Activated naive CD4-positive, alpha-beta T cell treated with anti-CD3 and anti-CD28 coated beads for 36 hours (primary cell): ENCODE measurements around the gene BORCS5. TPM values are rescaled to one million over a fixed set of nuclear protein-coding genes. Genes with fewer than 3 reads are reported as not detected.
"Not testable (repeated sequence)": the region's sequence is repeated elsewhere in the genome, so short reads cannot be mapped to it uniquely, and the experiment has no call there.

Experiments
- CTCF ChIA-PET: fragments of 350-600 bp; sonication (Branson Sonifier 250); formaldehyde crosslinking; loops from one replicate; lab custom pipeline; 2021; ENCODE audit warnings: antibody characterized with exemption; lab: Charles Lee
- DNase-seq: peaks from one replicate; pipeline ENCODE4 v3.0.0-alpha.2; 2020
- H3K27ac Mint-ChIP-seq: one replicate; pipeline ENCODE4 v1.8.0; 2021; ENCODE audit warnings: mild to moderate bottlenecking, mixed read lengths
- H3K27me3 Mint-ChIP-seq: one replicate; pipeline ENCODE4 v1.8.0; 2021; ENCODE audit warnings: low read depth, mixed read lengths
- H3K36me3 Mint-ChIP-seq: one replicate; pipeline ENCODE4 v1.8.0; 2021; ENCODE audit warnings: low read depth, mixed read lengths
- H3K4me1 Mint-ChIP-seq: one replicate; pipeline ENCODE4 v1.8.0; 2021; ENCODE audit warnings: low read depth, mixed read lengths
- H3K4me3 Mint-ChIP-seq: one replicate; pipeline ENCODE4 v1.8.0; 2021; ENCODE audit warnings: mild to moderate bottlenecking, moderate library complexity, mixed read lengths
- H3K9me3 Mint-ChIP-seq: one replicate; pipeline ENCODE4 v1.8.0; 2021; ENCODE audit warnings: mixed read lengths
- intact Hi-C: fragments of 100-400 bp; cut with micrococcal nuclease; formaldehyde crosslinking; loops from one replicate; pipeline ENCODE4 v1.15.1; 2023
- total RNA-seq, 2 experiments: library from RNA; stranded (reverse); gene quantifications; one replicate each; pipeline ENCODE4 v1.2.3, GENCODE V29; 2021

BORCS5 gene
- total RNA-seq: 10 to 100 TPM; 31.2 to 35.6 TPM

DNA sequence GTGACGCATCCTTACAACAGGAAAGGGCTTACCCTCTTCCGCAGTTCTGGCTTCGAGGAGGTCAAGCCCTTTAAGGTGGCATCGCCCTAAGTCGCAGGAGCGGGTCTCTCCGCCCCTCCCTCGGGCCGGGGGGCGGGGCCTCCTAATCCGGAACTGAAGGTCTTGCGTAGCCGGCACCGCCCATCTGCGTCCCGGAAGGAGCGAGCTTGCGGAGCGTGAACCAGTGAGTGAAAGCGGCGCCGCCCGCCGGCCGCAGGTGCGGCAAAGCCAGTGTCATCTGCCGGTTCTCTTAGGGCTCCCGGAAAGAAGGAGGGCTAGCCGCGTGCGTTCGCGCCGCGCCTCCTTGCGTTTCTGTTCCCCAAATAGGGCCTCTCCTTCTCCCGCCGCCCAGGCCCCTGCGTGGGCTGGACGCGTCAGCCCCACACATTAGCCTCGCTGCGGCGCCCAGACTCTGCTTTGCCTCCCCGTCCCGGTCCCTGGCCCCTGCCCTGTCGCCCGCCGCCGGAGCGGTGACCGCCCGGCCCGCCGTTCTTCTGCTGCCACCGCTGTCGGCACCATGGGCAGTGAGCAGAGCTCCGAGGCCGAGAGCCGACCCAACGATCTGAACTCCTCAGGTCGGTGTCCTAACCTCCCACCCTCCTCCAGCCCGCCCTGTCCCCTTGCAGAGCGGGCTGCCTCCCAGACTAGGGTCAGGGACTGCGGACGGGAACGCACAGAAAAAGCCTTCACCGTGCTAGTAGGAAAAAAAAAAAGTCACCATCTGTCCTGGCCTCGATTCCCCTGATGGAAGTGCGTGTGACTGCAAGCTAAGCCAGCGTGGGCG is at the start of gene BORCS5:
BORCS5 (plus strand) TSS at position 183 of the 823 bp plus-strand sequence; CDS start at position 557, 374 bp downstream.
- CTCF ChIA-PET: interaction anchor here (0.6 to 2.0 kb wide), 19 partner anchors 7 to 804 kb away, joined by 3 to 15 read pairs (median 3); no protein-coding TSS in a partner anchor
- Mint-ChIP-seq H3K4me1 (peaks cover 41% of the 10 kb centered on the region), H3K36me3 (peaks cover 3% of the 10 kb centered on the region), H3K9me3 (no peaks in the 10 kb centered on the region), H3K27ac (peak within 1 kb of the TSS; percentile 90), H3K27me3 (no peaks in the 10 kb centered on the region), H3K4me3 (peak within 1 kb of the TSS; percentile 81)
- intact Hi-C loops: loop anchor here (1.0 to 5.0 kb wide), 8 partner anchors 85 to 645 kb away; partner anchors contain the start of genes CDKN1B, CREBL2, DDX47 and GPR19
- DNase-seq: peak; percentile 98

DNA sequence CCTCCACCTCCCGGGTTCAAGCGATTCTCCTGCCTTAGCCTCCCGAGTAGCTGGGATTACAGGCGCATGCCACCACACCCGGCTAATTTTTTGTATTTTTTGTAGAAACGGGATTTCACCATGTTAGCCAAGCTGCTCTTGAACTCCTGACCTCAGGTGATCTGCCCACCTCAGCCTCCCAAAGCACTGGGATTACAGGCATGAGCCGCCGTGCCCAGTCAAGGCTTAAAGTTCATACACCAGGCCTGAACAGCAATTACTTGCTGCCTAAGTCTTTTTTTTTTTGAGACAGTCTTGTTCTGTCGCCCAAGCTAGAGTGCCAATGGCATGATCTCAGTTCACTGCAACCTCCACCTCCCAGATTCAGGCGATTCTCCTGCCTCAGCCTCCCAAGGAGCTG is 46.2 kb upstream of the BORCS5 start:
- H3K4me3 Mint-ChIP-seq, H3K4me1 Mint-ChIP-seq, DNase-seq, H3K27ac Mint-ChIP-seq, H3K27me3 Mint-ChIP-seq, intact Hi-C loops, H3K36me3 Mint-ChIP-seq, H3K9me3 Mint-ChIP-seq: not testable (repeated sequence)
- CTCF ChIA-PET: interaction anchor here (0.6 kb wide), 1 partner anchor 41 kb away, joined by 5 read pairs; no protein-coding TSS in a partner anchor

DNA sequence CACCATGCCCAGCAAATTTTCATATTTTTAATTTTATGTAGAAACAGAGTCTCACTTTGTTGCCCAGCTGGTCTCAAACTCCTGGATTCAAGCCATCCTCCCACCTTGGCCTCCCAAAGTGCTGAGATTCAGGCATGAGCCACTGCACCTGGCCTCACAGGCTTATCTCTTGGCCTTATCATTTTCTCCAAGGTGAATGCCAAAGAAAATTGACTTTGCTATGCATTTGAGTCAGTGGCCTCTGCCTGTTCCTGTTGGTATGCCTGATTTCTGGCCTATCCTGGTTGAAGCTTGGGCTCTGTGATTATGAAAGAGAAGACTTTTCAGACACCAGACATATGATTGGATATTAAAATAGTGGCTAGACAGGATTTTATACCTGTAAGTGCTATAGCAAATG is 41.0 kb upstream of the BORCS5 start:
- H3K36me3 Mint-ChIP-seq: no peaks in the 10 kb centered on the region
- no peak overlapping the region for H3K4me3 Mint-ChIP-seq
- H3K9me3 Mint-ChIP-seq: no peaks in the 10 kb centered on the region
- H3K27ac Mint-ChIP-seq: no peak overlapping the region
- DNase-seq: no peak
- intact Hi-C loops: no loop called here
- no peaks in the 10 kb centered on the region for H3K27me3 Mint-ChIP-seq
- peaks cover 7% of the 10 kb centered on the region for H3K4me1 Mint-ChIP-seq
- CTCF ChIA-PET: interaction anchor here (0.6 to 1.8 kb wide), 3 partner anchors 11 to 277 kb away, joined by 3 to 6 read pairs (median 3); no protein-coding TSS in a partner anchor

DNA sequence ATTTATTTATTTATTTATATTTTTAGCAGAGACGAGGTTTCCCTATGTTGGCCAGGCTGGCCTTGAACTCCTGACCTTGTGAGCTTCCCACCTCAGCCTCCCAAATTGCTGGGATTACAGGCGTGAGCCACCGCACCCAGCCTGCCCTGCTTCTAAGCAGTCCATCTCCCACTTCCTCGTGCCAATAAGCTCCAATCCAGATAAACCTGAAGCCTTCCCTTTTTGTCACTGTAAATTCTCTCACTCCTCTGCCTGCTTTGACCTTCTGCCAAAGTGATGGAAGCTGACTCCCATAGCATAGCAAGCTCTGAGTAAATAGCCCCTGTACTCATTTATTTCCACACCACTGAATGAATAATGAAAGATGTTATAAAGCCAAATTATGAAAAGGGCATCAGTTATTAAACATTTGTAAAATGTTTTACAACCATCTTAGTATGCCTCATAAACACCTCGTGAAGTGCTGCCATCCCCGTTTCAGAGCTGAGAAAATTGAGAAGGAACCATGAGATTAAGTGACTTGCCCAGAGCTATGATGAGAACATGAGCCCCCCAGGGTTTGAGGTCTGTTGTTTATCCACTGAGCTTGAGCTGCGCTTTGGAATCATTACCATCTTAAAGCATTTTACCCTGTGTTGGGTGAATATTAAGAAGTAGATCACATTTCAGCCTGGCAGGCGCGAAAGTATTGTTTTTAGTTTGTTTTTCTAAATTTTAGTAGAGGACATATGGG is 37.3 kb upstream of the BORCS5 start:
- H3K27ac Mint-ChIP-seq: no peak overlapping the region
- intact Hi-C loops: no loop called here
- no peaks in the 10 kb centered on the region for H3K9me3 Mint-ChIP-seq
- DNase-seq: no peak
- no peak overlapping the region for H3K4me3 Mint-ChIP-seq
- CTCF ChIA-PET: interaction anchor here (0.6 to 1.2 kb wide), 3 partner anchors 10 to 826 kb away, joined by 3 to 4 read pairs (median 3); no protein-coding TSS in a partner anchor
- H3K36me3 Mint-ChIP-seq: no peaks in the 10 kb centered on the region
- H3K4me1 Mint-ChIP-seq: no peaks in the 10 kb centered on the region
- no peaks in the 10 kb centered on the region for H3K27me3 Mint-ChIP-seq

DNA sequence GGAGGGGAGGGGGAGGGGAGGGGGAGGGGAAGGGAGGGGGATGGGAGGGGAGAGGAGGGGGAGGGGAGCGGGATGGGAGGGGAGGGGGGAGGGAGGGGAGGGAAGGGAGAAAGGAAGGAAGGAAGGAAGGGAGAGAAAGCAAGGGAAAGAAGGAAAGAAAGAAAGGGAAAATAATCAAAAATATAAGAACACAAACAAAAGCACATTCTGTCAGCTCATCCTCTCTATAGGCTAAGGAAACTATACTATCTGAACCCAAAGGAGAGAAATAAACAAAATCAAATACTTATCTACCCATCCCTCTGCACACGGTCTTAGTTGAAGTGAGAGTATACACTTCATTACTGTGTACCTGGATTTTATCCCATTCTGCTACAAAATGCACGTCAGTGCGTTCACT is 33.8 kb upstream of the BORCS5 start:
- no peak for DNase-seq
- no peaks in the 10 kb centered on the region for H3K9me3 Mint-ChIP-seq
- no peak overlapping the region for H3K27ac Mint-ChIP-seq
- intact Hi-C loops: no loop called here
- peaks cover 6% of the 10 kb centered on the region for H3K4me1 Mint-ChIP-seq
- H3K4me3 Mint-ChIP-seq: no peak overlapping the region
- no peaks in the 10 kb centered on the region for H3K36me3 Mint-ChIP-seq
- H3K27me3 Mint-ChIP-seq: no peaks in the 10 kb centered on the region
- CTCF ChIA-PET: interaction anchor here (0.8 to 1.5 kb wide), 3 partner anchors 287 to 742 kb away, joined by 3 read pairs; no protein-coding TSS in a partner anchor

DNA sequence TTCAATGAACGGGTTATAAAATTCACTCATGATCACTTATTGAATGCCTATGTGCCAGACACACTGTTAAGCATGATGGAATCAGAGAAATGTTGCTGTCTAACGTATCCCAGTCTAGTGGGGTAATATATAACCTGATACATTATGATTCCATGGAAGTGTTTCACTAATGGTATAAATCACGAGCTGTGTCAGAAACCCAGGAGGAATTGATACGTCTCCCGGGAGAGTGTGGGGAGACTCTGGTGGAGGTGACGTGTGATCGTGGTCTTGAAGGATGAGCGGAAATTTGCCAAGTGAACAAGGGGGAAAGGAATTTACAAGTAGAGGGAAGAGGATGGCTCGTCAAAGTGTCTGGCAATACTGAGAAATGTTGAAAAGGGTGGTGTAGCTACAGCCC is 33.3 kb upstream of the BORCS5 start:
- Mint-ChIP-seq H3K27ac (no peak overlapping the region), H3K36me3 (no peaks in the 10 kb centered on the region), H3K9me3 (no peaks in the 10 kb centered on the region), H3K4me3 (no peak overlapping the region), H3K4me1 (peaks cover 6% of the 10 kb centered on the region), H3K27me3 (no peaks in the 10 kb centered on the region)
- CTCF ChIA-PET: interaction anchor here (0.8 to 1.5 kb wide), 3 partner anchors 288 to 742 kb away, joined by 3 read pairs; no protein-coding TSS in a partner anchor
- DNase-seq: no peak
- intact Hi-C loops: no loop called here

DNA sequence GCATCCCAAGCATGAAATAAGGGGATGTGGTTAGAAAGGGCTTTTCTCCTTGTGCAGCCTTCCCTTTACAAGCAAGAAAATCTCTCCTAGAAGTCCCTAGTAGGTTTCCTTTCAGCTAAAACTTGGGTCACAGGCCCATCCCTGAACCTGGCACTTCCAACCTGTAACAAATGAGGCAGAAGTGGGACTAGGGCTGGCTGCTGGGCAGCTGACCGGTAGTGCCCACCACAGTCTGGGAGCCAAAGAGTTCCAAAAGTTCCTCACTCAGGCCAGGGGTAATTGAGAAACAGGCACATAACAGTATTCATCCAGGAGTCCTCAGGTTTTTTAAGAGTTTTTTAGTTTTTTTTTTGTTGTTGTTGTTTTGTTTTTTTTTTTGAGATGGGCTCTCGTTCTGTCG is 30.6 kb upstream of the BORCS5 start:
- CTCF ChIA-PET: interaction anchor here (0.5 to 5.1 kb wide), 8 partner anchors 8 to 746 kb away, joined by 3 to 36 read pairs (median 8); no protein-coding TSS in a partner anchor
- Mint-ChIP-seq H3K9me3 (no peaks in the 10 kb centered on the region), H3K4me3 (no peak overlapping the region), H3K27ac (no peak overlapping the region), H3K27me3 (no peaks in the 10 kb centered on the region), H3K4me1 (peaks cover 6% of the 10 kb centered on the region), H3K36me3 (no peaks in the 10 kb centered on the region)
- DNase-seq: no peak
- intact Hi-C loops: loop anchor here (2.0 to 5.0 kb wide), 3 partner anchors 59 to 254 kb away; partner anchors contain the start of genes BCL2L14 and LRP6

DNA sequence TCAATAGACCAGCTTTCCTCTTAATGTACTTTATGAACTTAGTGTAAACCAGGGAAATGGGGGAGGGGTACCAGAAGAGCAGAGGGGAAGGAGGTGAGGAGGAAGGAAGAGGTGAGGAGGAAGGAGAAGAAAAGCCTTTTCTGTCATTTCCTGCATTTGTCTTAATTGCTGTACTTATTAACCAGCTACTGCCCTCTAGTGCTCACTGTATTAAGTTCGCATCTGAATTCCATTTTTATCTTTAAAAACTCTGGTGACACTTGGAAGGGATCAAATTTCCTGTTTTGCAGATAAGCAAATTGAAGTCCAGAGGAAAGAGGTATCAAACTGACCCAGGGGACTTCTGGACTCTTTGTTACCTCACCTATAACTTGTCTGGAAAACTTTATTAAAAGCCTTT is 29.1 kb upstream of the BORCS5 start:
- Mint-ChIP-seq H3K36me3 (no peaks in the 10 kb centered on the region), H3K9me3 (no peaks in the 10 kb centered on the region), H3K27me3 (no peaks in the 10 kb centered on the region), H3K4me3 (no peak overlapping the region), H3K4me1 (peaks cover 6% of the 10 kb centered on the region), H3K27ac (peak overlapping the region; percentile 36)
- DNase-seq: peak; percentile 27
- intact Hi-C loops: loop anchor here (1.0 to 5.0 kb wide), 7 partner anchors 61 to 774 kb away; partner anchors contain the start of genes BCL2L14 and LRP6
- CTCF ChIA-PET: interaction anchor here (0.6 to 5.1 kb wide), 27 partner anchors 8 to 782 kb away, joined by 3 to 36 read pairs (median 4); partner anchors contain the start of genes BCL2L14 and MANSC1

DNA sequence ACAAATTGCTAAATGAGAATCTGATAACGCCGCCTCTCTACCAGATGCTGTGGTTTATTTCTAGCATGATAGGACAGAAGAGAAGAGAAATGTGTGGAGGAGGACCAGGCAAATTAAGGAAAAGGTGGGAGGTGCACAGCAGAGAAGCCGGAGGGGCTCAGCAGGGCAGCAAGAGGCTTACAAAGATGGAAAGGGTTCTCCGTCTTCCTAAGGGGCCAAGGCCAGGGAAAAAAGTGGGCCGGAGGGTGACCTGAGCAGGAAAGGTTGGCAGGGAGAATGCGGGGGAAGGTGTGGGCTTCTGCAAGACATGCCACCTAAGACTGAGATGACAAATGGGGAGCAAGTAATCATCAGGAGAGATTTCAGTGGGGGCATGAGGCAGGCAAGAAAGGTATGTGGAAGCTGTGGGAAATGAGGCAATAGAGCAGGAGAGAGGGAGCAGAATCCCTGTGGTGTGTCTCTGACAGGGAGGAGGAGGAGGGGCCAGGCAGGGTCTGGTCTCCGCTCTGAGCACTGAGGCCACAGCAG is 25.6 kb upstream of the BORCS5 start:
- no peak for DNase-seq
- H3K4me3 Mint-ChIP-seq: no peak overlapping the region
- H3K27ac Mint-ChIP-seq: no peak overlapping the region
- H3K27me3 Mint-ChIP-seq: no peaks in the 10 kb centered on the region
- H3K4me1 Mint-ChIP-seq: peaks cover 25% of the 10 kb centered on the region
- intact Hi-C loops: no loop called here
- CTCF ChIA-PET: interaction anchor here (0.9 kb wide), 1 partner anchor 215 kb away, joined by 3 read pairs; no protein-coding TSS in a partner anchor
- no peaks in the 10 kb centered on the region for H3K36me3 Mint-ChIP-seq
- H3K9me3 Mint-ChIP-seq: no peaks in the 10 kb centered on the region

DNA sequence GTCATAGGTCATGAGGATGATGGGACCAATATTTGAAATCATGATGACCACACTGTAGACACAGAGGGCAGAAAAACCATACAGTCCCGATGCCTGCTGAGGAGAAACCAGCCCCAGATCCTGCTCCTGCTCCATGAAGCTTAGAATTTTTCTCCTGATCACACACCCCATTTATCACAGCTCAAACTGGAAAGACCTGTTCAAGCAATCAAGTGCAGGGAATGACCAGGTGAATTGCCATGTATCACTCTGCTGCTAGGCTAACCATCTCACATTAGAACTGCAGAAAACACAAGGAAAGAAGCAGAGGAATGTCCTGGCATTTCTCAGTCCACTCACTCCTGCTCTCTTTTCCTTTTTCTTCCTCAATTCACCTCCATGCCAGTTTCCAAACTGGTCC is 25.0 kb upstream of the BORCS5 start:
- CTCF ChIA-PET: interaction anchor here (0.6 to 6.0 kb wide), 5 partner anchors 16 to 260 kb away, joined by 3 to 50 read pairs (median 3); partner anchors contain the start of gene MANSC1
- no peak overlapping the region for H3K27ac Mint-ChIP-seq
- no peak for DNase-seq
- H3K9me3 Mint-ChIP-seq: no peaks in the 10 kb centered on the region
- no peak overlapping the region for H3K4me3 Mint-ChIP-seq
- peaks cover 25% of the 10 kb centered on the region for H3K4me1 Mint-ChIP-seq
- no peaks in the 10 kb centered on the region for H3K27me3 Mint-ChIP-seq
- intact Hi-C loops: no loop called here
- no peaks in the 10 kb centered on the region for H3K36me3 Mint-ChIP-seq

DNA sequence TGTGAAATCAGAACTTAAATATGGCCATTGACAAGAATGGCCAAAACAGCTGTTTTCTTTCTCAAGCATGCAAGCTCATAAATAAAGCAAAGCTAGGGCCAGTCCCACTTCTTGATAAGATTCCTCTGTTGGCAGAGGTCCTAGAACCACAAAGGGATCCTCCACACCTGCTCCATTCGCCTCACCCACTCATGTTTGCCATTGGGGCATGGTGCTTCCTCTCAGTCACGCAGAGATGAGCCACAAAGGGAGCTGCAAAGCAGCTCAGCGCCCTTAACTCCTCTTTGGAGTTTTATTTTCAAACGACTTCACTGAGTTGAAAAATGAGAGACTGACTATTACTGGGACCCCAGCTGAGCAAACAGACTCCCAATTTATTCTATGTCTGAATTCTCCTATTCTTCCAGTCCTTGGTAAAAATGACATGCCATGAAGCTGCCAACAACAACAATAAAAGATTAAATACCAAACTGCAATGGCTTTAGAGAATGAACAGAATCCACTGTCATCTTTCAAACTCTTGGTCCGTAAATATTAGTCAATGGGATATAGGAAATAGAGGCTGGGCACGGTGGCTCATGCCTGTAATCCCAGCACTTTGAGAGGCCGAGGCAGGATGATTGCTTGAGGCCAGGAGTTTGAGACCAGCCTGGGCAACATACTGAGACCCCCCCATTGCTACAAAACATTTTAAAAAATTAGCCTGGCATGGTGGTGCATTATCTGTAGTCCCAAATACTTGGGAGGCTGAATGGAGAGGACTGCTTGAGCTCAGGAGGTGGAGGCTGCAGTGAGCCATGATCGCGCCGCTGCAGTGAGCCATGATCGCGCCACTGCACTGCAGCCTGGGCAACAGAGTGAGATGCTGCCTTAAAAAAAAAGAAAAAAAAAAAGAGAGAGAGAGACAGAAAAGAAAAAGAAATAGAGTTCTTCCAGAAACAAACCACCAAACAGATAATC is 23.2 kb upstream of the BORCS5 start:
- Mint-ChIP-seq H3K9me3 (no peaks in the 10 kb centered on the region), H3K36me3 (no peaks in the 10 kb centered on the region), H3K4me3 (no peak overlapping the region), H3K4me1 (peaks cover 24% of the 10 kb centered on the region), H3K27me3 (no peaks in the 10 kb centered on the region), H3K27ac (no peak overlapping the region)
- CTCF ChIA-PET: interaction anchor here (0.6 to 6.0 kb wide), 15 partner anchors 8 to 754 kb away, joined by 3 to 50 read pairs (median 3); partner anchors contain the start of gene MANSC1
- DNase-seq: no peak
- intact Hi-C loops: loop anchor here (1.0 to 2.0 kb wide), 3 partner anchors 252 to 753 kb away; no protein-coding TSS in a partner anchor
